Measurements from ENCODE around the gene CREB3L2. TPM values are rescaled to one million over a fixed set of nuclear protein-coding genes. Genes with fewer than 3 reads are reported as not detected.

CREB3L2 gene
- total RNA-seq, 4 donors from 2014 or later, result 2.8 to 12.0 (median 5.4) TPM

GRCh38 chr7:138036135-138036534, 34.2 kb upstream of the CREB3L2 start:
- H3K4me1 ChIP-seq, result no peaks in the 10 kb centered on the region
- no peak for ATAC-seq
- H3K27me3 ChIP-seq, result no peaks in the 10 kb centered on the region
- H3K4me3 ChIP-seq, result no peak overlapping the region
- no peak for DNase-seq
- in situ Hi-C loops (cut with MboI; ENCODE audit: low sequenced_read_pairs in 4 of 4), result no loop called here
- TF ChIP-seq POLR2A (IDR thresholded peaks at IDR 0.05), result no peak
- TF ChIP-seq, protein P1, sequence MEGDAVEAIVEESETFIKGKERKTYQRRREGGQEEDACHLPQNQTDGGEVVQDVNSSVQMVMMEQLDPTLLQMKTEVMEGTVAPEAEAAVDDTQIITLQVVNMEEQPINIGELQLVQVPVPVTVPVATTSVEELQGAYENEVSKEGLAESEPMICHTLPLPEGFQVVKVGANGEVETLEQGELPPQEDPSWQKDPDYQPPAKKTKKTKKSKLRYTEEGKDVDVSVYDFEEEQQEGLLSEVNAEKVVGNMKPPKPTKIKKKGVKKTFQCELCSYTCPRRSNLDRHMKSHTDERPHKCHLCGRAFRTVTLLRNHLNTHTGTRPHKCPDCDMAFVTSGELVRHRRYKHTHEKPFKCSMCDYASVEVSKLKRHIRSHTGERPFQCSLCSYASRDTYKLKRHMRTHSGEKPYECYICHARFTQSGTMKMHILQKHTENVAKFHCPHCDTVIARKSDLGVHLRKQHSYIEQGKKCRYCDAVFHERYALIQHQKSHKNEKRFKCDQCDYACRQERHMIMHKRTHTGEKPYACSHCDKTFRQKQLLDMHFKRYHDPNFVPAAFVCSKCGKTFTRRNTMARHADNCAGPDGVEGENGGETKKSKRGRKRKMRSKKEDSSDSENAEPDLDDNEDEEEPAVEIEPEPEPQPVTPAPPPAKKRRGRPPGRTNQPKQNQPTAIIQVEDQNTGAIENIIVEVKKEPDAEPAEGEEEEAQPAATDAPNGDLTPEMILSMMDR (IDR thresholded peaks at IDR 0.05 in 4 of 5, conservative IDR thresholded peaks at IDR 0.05 in 1 of 5), result no peak
- intact Hi-C loops (cut with DNase I; ENCODE audit: low total_unique reads), result no loop called here
- no peaks in the 10 kb centered on the region for H3K36me3 ChIP-seq
- H3K27ac ChIP-seq, result no peak overlapping the region
- no peaks in the 10 kb centered on the region for H3K9me3 ChIP-seq

DNA sequence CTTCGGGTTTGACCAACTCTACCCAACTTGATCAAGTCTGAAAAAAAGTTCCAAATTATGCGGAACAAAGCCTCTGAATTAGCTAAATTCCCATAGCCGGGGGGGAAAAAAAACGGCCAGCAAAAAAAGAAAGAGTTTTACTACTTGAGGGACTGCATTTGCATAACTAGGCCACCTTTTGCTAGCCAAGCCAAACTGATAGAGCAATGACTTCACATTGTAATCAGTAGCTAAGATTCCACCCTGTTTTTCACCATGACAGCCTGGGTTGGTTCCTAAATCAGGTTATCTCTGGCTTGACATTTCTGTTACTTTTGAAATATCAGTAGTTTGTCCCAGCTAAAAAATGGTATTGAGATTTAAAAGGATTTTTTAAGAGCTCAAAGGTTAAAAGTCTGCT, 31.4 kb upstream of the CREB3L2 start:
- TF ChIP-seq, protein P1 (IDR thresholded peaks at IDR 0.05 in 4 of 5, conservative IDR thresholded peaks at IDR 0.05 in 1 of 5), result no peak
- no peak for TF ChIP-seq POLR2A (IDR thresholded peaks at IDR 0.05)

DNA sequence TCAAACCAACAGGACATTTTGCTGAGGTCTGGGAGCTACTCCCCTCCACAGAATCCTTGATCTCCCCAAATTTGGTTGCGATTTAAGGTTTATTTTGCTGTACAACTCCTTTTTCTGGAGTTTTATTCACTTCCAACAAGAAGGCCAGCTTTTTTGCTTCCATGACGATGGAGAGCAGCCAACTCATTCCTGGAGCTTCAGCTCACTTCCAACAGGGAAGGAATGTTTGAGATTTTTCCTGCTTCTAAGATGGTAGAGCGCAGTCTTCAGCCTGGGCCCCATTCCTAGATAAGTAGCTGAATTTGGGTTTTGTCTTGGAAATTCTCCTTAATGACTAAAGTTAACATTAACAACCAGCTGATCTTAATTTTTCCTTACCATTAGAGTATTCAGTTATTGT, 30.9 kb upstream of the CREB3L2 start:
- intact Hi-C loops (cut with DNase I; ENCODE audit: low total_unique reads), result no loop called here
- in situ Hi-C loops (cut with MboI; ENCODE audit: low sequenced_read_pairs in 4 of 4), result no loop called here
- ATAC-seq, result no peak

More for the DNA sequence above, 31.4 kb upstream of the CREB3L2 start:
- Histone ChIP-seq H3K4me3 (no peak overlapping the region), H3K36me3 (no peaks in the 10 kb centered on the region), H3K27me3 (no peaks in the 10 kb centered on the region), H3K27ac (no peak overlapping the region), H3K9me3 (no peaks in the 10 kb centered on the region), H3K4me1 (no peaks in the 10 kb centered on the region)
- ATAC-seq, result no peak
- in situ Hi-C loops (cut with MboI; ENCODE audit: low sequenced_read_pairs in 4 of 4), result no loop called here
- intact Hi-C loops (cut with DNase I; ENCODE audit: low total_unique reads), result no loop called here
- DNase-seq, result no peak

DNA sequence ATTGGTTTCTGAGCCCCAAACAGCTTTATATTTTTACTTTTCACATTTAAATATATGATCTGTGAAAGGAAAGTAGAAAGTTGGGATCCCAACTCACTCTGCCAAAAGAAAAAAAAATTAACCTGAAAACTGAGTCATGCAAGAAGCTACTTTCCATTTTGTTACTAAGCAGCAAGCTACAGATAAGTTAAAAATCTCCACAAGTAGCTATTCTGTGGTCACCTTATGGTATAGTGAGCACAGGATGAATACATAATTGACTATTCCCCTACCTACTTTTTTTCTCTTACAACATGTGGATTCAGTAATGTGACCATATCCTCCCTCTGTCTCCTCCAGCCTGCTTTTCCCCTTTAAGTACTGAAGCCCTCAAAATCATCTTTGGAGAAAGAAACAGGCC, 30.3 kb upstream of the CREB3L2 start:
- Histone ChIP-seq H3K4me1 (no peaks in the 10 kb centered on the region), H3K9me3 (no peaks in the 10 kb centered on the region), H3K36me3 (no peaks in the 10 kb centered on the region), H3K4me3 (no peak overlapping the region), H3K27ac (no peak overlapping the region), H3K27me3 (no peaks in the 10 kb centered on the region)
- no peak for DNase-seq
- TF ChIP-seq, protein P1 (IDR thresholded peaks at IDR 0.05 in 4 of 5, conservative IDR thresholded peaks at IDR 0.05 in 1 of 5), result no peak
- TF ChIP-seq POLR2A (IDR thresholded peaks at IDR 0.05), result no peak
- intact Hi-C loops (cut with DNase I; ENCODE audit: low total_unique reads) (no loop called here), in situ Hi-C loops (cut with MboI; ENCODE audit: low sequenced_read_pairs in 4 of 4) (no loop called here)
- ATAC-seq, result no peak

More for the DNA sequence above, 30.9 kb upstream of the CREB3L2 start:
- Histone ChIP-seq H3K36me3 (no peaks in the 10 kb centered on the region), H3K4me3 (no peak overlapping the region), H3K4me1 (no peaks in the 10 kb centered on the region), H3K27me3 (no peaks in the 10 kb centered on the region), H3K27ac (no peak overlapping the region), H3K9me3 (no peaks in the 10 kb centered on the region)
- TF ChIP-seq, protein P1 (IDR thresholded peaks at IDR 0.05 in 4 of 5, conservative IDR thresholded peaks at IDR 0.05 in 1 of 5), result no peak
- TF ChIP-seq POLR2A (IDR thresholded peaks at IDR 0.05), result no peak
- DNase-seq, result no peak

GRCh38 chr7:138030679-138031351, 28.9 kb upstream of the CREB3L2 start:
- Histone ChIP-seq H3K9me3 (no peaks in the 10 kb centered on the region), H3K4me3 (no peak overlapping the region), H3K36me3 (no peaks in the 10 kb centered on the region), H3K27ac (no peak overlapping the region), H3K27me3 (no peaks in the 10 kb centered on the region), H3K4me1 (no peaks in the 10 kb centered on the region)
- intact Hi-C loops (cut with DNase I; ENCODE audit: low total_unique reads) (no loop called here), in situ Hi-C loops (cut with MboI; ENCODE audit: low sequenced_read_pairs in 4 of 4) (no loop called here)
- DNase-seq, result no peak
- no peak for ATAC-seq
- no peak for TF ChIP-seq POLR2A (IDR thresholded peaks at IDR 0.05)
- TF ChIP-seq, protein P1 (IDR thresholded peaks at IDR 0.05 in 4 of 5, conservative IDR thresholded peaks at IDR 0.05 in 1 of 5), result no peak
